GM18526 (cell line): ENCODE data around the gene REN.

Experiments used
- POLR2A ChIP-seq: IDR thresholded peaks from 3 replicates; pipeline ENCODE4 v1.6.1; 2011; ENCODE audit not compliant: insufficient read length; ENCODE audit errors: extremely low read depth

The REN gene

GRCh38 chr1:204150702-204151551 is 15.2 kb downstream of the REN start:
- no peak for TF ChIP-seq POLR2A

DNA sequence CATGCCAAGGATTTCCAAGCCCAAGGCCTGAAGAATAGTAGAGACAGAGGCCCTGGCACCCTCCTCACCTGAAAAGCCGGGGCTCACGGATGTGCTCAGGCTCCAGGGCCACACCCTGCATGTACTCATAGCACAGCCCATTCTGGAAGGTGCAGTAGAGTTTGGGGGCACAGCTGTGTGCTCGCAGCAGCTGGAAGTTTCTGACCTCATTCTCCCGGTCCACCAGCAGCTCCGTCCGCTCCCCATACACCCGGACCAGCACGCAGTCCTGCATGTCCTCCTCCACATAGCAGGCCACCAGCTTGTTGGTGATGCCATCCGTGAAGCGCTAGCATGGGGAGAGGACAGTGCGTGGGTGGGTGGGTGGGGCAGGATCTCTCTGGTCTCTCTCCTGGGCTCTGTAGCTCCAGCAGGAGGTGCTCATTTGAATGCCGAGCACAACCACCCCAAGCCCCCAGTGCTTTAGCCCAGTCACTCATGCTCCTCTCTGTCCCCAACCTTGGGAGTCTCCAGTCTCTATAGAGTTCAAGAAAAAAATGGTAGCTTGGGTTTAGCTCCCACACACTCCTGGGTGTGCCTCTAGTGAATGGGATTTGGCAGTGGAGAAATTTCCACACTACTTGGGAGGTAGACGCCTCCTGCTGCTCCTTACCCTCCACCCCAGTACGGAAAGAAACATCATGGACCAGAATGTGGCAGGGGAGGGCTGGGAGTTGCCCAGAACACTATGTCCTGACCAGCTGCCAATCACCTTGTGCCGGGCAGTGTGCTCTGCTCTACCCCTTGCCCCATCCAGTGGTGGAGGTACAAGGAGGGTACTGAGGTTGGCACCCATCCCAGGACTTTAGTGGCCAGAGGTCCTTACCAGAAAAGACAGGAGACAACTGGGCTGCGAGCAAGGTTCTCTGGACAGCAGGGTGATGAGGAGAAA is 16.2 kb downstream of the REN start:
- TF ChIP-seq POLR2A = no peak

GRCh38 chr1:204149107-204149506 is 17.0 kb downstream of the REN start:
- no peak for TF ChIP-seq POLR2A

DNA sequence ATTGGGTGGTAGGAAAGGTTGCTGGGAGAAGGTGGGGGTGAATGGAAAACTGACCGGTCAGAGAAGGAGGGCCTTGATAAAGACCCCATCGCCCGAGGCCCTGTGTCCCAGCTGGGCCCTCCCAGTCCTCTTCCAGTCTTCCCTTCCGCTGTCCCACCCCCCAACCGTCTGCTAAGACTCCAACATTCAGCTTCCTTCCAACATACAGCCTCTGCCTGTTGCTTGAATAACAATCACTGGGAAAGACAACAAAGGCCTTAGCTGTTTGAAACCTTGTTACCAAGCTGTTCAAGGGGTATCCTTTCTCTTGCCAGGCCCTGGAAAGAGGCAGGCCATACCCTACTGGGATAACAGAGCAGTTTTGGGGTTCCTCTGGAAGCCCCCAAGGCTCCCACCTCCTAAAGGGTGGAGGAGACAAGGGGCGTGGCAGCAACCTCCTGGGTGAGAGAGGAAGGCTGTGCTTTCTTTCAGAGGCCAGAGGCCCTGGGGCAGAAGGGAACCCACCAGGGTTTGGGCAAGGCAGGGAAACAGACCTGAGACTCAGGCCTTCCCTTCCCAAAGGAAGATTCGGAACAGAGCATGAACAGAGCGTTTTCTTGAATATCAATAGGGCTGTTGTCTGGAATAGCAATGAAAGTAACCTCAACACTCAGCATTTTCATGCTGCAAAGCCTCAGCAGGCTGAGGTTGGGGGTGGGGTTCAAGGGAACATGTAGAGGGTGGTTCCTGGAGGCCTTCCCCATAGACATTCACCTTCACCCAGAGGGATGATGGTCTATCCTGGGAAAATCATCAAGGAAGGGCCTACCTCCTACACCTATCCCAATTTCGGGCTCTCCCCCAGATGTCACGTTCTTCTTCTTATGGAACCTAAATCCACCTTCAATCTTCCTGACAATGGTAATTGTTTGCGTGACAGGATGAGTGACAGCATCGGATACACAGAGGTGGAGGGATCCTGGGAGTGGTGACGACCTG is 18.4 kb downstream of the REN start:
- TF ChIP-seq POLR2A = no peak

- no peak for TF ChIP-seq POLR2A
Measured at GRCh38 chr1:204146965-204147364, 19.2 kb downstream of the REN start.

GRCh38 chr1:204146309-204146708 is 19.8 kb downstream of the REN start:
- TF ChIP-seq POLR2A = no peak

- TF ChIP-seq POLR2A = no peak
Measured at GRCh38 chr1:204145033-204145504, 21.1 kb downstream of the REN start.

GRCh38 chr1:204143276-204144041 is 22.7 kb downstream of the REN start:
- no peak for TF ChIP-seq POLR2A

DNA sequence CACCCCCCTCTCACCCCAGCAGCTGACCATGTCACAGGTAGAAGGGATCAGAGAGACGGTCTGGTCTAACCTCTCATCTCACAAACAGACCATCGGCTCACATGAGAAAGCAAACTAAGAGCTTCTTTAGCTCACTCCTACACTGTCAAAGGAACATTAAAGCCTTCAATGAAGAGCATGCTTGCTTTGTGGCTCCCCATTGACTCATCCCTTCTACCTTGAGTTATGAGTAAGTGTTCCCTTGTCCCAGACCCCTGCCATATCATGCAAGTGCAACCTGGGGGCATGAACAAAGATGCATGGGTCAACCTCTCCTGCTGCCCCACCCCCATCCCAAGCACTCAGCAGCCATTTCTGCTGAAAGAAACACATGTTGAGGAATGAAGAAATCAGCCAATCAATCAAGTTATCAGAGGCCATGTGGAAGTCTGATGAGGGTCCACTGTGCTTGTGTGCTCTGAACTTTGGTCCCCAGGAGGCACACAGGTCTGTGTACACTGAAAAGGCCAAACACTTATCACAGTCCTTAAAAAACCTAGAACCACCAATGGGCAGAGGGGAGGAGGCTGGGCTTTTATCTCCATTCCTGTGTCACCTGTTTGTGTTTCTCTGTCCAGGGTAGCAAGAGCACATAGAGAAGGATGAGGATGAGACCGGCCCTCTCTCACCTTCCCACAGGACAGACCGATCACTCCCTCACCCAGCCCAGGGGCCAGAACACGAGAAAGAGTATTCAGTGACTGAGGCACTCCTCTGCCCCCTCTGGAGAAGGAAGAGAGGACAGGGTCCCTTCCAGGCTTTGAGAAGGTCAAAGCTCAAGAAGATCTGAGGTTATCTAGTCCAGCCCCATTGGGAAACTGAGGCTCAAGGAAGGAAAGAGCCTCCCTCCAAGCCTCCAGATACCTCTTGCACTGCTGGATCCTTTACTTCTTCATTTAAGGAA is 23.8 kb downstream of the REN start:
- no peak for TF ChIP-seq POLR2A

- no peak for TF ChIP-seq POLR2A
Measured at GRCh38 chr1:204141131-204141530, 25.0 kb downstream of the REN start.

DNA sequence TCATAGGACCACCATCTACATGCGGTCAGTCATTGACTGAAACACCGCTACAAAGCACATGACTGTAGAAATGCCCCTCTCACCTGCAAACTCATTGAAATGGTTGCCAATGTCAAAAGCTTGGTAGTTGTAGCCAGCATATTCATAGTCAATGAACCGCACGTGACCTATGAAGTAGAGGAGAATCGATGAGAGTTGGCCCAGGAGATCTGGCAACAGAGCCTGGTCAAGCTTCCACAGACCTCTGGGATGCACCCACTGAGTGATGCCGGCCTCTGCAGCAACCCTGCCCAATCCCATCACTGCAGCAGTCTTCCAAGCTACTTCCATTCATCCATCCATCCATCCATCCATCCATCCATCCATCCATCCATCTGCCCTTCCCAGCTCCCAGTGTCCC is 26.2 kb downstream of the REN start:
- no peak for TF ChIP-seq POLR2A

- no peak for TF ChIP-seq POLR2A
Measured at GRCh38 chr1:204139088-204139487, 27.0 kb downstream of the REN start.

- TF ChIP-seq POLR2A = no peak
Measured at GRCh38 chr1:204136814-204137213, 29.3 kb downstream of the REN start.
